AG04450 (cell line): ENCODE results near the gene MAGEA10. TPM values are rescaled to one million over a fixed set of nuclear protein-coding genes. Genes with fewer than 3 reads are reported as not detected.
"Not testable (repeated sequence)": the region's sequence is repeated elsewhere in the genome, so short reads cannot be mapped to it uniquely, and the experiment has no call there.

Source experiments
- CTCF ChIA-PET: fragments of 300-600, 350-600 bp; formaldehyde crosslinking; extraction: SDS; loops from one replicate; lab custom pipeline; 2022; ENCODE audit warnings: antibody characterized with exemption, inconsistent platforms; lab: Charles Lee
- POLR2A ChIA-PET: fragments of 350-600 bp; formaldehyde crosslinking; extraction: SDS; loops from one replicate; lab custom pipeline; 2021; ENCODE audit warnings: antibody characterized with exemption, inconsistent platforms; lab: Yijun Ruan, JAX
- DNase-seq: peaks from one replicate; pipeline ENCODE4 v3.0.0-alpha.2; 2011; ENCODE audit warnings: low read depth, low spot score
- H3K27ac ChIP-seq: one replicate; pipeline ENCODE4 v1.5.1; 2012; ENCODE audit warnings: low read depth, low read length, control low read depth
- H3K27me3 ChIP-seq: one replicate; pipeline ENCODE4 v1.6.0; 2012; ENCODE audit warnings: low read length; ENCODE audit not compliant: control insufficient read depth, insufficient read depth
- H3K4me3 ChIP-seq: 2 replicates; pipeline ENCODE4 v1.5.1; 2011; ENCODE audit warnings: mild to moderate bottlenecking, low read depth, low read length, control low read depth
- H3K9me3 ChIP-seq: 2 replicates; pipeline ENCODE4 v1.5.1; 2012; ENCODE audit warnings: low read length; ENCODE audit not compliant: control insufficient read depth, insufficient read depth
- polyA plus RNA-seq: library from polyadenylated mRNA; depleted of rRNA; stranded (reverse); fragments of >200 nt; gene quantifications from 2 replicates; pipeline ENCODE4 v1.2.3, GENCODE V29; 2011
- TF ChIP-seq, protein P1 (sequence below): IDR thresholded peaks from 2 replicates; pipeline ENCODE4 v1.5.1; 2011; ENCODE audit warnings: low read depth, low read length, control low read depth, inconsistent platforms

The MAGEA10 gene
- polyA plus RNA-seq, 1 experiment, result not detected

DNA sequence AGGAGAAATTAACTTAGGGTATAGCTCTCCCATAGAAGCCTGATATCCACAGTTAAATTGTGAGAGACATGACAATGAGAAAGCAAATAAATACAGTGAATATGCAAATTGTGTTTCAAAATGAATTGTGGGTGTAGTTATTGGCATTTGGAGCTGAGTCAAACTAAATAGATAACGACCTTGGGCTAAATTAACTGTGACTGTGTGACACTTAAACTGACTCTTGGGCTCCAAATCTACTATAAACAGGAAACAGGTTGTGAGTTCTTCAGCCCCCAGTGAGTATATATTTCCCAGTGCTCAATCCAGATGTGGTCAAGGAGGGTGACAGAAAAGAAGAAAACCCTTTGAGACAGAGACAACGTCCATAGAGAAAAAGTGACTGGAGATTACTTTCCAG is 11.3 kb upstream of the MAGEA10 start:
- Histone ChIP-seq H3K4me3 (no peak overlapping the region), H3K27ac (no peak overlapping the region), H3K27me3 (no peaks in the 10 kb centered on the region), H3K9me3 (no peaks in the 10 kb centered on the region)
- TF ChIP-seq, protein P1, sequence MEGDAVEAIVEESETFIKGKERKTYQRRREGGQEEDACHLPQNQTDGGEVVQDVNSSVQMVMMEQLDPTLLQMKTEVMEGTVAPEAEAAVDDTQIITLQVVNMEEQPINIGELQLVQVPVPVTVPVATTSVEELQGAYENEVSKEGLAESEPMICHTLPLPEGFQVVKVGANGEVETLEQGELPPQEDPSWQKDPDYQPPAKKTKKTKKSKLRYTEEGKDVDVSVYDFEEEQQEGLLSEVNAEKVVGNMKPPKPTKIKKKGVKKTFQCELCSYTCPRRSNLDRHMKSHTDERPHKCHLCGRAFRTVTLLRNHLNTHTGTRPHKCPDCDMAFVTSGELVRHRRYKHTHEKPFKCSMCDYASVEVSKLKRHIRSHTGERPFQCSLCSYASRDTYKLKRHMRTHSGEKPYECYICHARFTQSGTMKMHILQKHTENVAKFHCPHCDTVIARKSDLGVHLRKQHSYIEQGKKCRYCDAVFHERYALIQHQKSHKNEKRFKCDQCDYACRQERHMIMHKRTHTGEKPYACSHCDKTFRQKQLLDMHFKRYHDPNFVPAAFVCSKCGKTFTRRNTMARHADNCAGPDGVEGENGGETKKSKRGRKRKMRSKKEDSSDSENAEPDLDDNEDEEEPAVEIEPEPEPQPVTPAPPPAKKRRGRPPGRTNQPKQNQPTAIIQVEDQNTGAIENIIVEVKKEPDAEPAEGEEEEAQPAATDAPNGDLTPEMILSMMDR, result no peak
- POLR2A ChIA-PET, result no interaction called here
- no peak for DNase-seq
- CTCF ChIA-PET, result no interaction called here

DNA sequence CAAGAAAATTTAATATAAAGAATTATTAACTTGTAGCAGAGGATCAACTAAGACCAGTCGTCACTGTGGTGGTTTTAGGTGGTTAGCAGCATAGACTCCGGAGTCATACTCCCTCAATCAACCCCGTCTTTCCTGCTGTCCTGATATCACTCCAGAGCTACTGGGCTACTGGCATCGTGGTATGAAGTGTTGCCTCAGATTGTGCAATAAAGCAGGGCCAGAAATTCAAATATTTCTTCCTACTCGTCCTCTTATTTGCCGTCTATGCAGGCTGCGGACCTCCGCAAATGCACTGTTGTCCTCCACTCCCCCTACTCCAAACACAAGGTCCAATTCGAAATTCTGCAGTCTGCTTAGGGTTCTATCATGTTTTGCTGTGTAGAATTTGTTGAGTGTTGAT is 1.2 kb upstream of the MAGEA10 start:
- Histone ChIP-seq H3K27me3 (no peaks in the 10 kb centered on the region), H3K4me3 (no peak overlapping the region), H3K27ac (no peak overlapping the region), H3K9me3 (peaks cover 7% of the 10 kb centered on the region; the same call in 1 of the 2 replicates)
- TF ChIP-seq, protein P1, result no peak
- DNase-seq, result no peak
- CTCF ChIA-PET, result no interaction called here
- POLR2A ChIA-PET, result no interaction called here

DNA sequence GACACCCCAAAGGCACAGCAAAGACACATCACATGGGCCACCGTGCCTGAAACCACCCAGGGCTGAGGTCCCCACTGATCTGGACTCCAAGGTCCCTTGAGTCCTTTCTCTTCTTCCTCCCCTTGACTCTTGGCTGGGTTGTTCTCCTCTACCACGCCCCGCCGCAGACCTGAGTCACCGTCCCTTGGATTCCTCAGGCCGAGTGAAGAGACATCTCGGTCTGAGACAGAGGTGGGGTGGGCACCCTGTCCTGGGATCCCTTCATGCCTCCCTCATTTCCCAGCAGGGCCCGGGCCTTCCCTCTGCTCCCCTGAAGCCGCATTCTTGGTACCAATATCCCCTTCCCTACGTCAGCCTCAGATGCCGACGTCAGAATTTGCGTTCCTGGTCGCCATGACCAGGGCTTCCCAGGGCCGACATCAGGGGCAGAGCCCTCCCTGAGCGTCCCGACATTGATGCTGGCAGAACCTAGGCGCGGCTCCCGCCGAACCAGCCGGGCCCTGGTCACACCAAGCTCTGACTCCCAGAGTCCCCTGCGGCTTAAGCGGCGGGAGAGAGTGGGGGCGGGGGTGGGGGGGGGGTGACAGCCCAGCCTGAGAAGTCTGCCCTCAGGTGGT is 498 bp downstream of the MAGEA10 start:
- DNase-seq, result no peak
- H3K27me3 ChIP-seq, result no peaks in the 10 kb centered on the region
- CTCF ChIA-PET, result no interaction called here
- TF ChIP-seq, protein P1, result no peak
- POLR2A ChIA-PET, result no interaction called here
- no peak overlapping the region for H3K4me3 ChIP-seq
- peaks cover 7% of the 10 kb centered on the region; the same call in 1 of the 2 replicates for H3K9me3 ChIP-seq
- H3K27ac ChIP-seq, result no peak overlapping the region

DNA sequence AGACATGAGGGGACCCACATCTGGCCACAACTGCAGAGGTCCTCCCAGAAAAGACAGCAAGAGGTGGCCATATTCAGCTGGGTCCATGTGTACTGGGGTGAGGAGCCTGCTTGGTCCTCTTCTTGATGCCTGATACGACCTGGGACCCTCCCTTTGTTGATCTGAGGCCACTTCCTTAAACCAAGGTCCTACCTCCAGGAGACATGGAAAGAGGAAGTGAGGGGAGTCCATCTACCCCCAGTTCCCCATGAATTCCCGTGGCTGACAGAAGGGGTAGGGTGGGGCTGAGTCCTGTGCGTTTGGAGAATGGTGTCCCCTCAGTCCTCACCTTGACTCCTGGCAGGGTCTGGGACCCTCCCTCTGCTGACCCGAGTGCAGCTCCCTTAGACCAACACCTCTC is 2.1 kb downstream of the MAGEA10 start:
- no peak for DNase-seq
- TF ChIP-seq, protein P1, result no peak
- Histone ChIP-seq H3K4me3 (no peak overlapping the region), H3K27ac (no peak overlapping the region), H3K9me3 (peaks cover 7% of the 10 kb centered on the region; the same call in 1 of the 2 replicates), H3K27me3 (no peaks in the 10 kb centered on the region)
- CTCF ChIA-PET, result no interaction called here
- POLR2A ChIA-PET, result no interaction called here

DNA sequence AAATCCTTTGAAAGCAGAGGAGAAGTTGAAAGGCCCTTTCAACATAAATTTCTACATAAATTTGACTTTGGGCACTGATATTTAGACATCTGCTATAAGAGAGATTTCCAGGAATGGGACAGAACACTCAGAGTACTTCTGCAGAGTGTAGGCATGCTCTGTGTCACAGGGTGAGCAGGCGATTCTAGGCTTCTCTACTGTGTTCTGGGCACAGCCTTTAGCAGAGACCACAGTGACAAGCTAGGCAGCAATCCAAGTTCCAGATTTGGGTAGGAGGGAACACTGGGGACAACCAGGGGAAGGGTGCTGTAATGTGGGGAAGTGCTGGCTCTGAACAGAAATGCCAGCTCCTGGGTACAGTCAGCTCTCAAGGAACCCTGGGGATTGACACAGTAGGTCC is 6.9 kb downstream of the MAGEA10 start:
- TF ChIP-seq, protein P1, result no peak
- Histone ChIP-seq H3K4me3 (no peak overlapping the region), H3K27ac (no peak overlapping the region), H3K9me3 (peaks cover 7% of the 10 kb centered on the region; the same call in 1 of the 2 replicates), H3K27me3 (no peaks in the 10 kb centered on the region)
- DNase-seq, result no peak
- CTCF ChIA-PET, result no interaction called here
- POLR2A ChIA-PET, result no interaction called here

DNA sequence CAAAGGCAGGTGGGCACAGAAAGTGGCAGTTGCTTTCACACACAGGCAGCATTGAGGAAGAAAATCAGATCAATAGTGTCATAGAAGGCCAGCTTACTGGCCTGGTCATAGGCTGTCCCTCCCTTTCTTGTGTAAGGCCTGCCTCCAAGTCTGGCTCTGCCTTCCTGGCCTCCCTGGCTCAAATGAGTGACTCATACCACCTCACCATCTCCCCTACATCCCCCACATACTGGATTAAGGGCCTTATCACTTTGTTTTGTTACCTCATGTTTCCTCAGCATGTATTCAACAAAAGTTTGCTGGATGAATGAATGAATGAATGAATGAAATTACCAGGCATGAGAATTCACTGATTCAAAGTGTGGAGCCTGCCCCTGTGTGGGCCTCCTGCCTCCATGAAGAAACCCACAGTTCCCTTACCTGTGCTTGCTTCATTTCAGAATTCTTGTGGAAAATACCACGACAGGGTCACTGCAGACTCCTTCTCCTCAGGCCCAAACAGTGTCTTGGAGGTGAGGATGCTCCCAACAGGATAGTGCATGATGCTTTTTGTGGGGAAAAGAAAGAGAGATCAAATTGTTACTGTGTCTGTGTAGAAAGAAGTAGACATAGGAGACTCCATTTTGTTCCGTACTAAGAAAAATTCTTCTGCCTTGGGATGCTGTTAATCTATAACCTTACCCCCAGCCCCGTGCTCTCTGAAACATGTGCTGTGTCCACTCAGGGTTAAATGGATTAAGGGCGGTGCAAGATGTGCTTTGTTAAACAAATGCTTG is 9.1 kb downstream of the MAGEA10 start:
- H3K27me3 ChIP-seq, H3K27ac ChIP-seq, H3K9me3 ChIP-seq, POLR2A ChIA-PET, DNase-seq, H3K4me3 ChIP-seq, CTCF ChIA-PET: not testable (repeated sequence)
